Transverse colon (tissue), 4 donors: ENCODE measurements around the gene PSMB3.
A peak's percentile ranks its signal among the peaks of the same experiment; 100 is the strongest.

Experiments used
- CTCF ChIP-seq, 5 experiments: fragments of 200-600 bp in 3 of 5; fragments of 450-650 bp in 2 of 5; sonication (generic) in 3 of 5; IDR thresholded peaks; 1 replicate in 2 of 5; 2 replicates in 3 of 5; pipeline ENCODE4 v1.5.1; 2016 to 2017; ENCODE audit warnings: antibody characterized with exemption in 5 of 5, inconsistent platforms in 3 of 5, mild to moderate bottlenecking in 2 of 5, moderate library complexity in 1 of 5
- EP300 ChIP-seq: sonication (generic); formaldehyde crosslinking; IDR thresholded peaks from one replicate; pipeline ENCODE4 v1.6.1; 2017; ENCODE audit warnings: antibody characterized with exemption, low read depth
- POLR2A ChIP-seq: fragments of 450-650 bp; IDR thresholded peaks from one replicate; pipeline ENCODE4 v1.6.1; 2016; ENCODE audit warnings: antibody characterized with exemption, mild to moderate bottlenecking, moderate library complexity
- POLR2AphosphoS5 ChIP-seq, 3 donors: sonication (generic); formaldehyde crosslinking; IDR thresholded peaks; one replicate each; pipeline ENCODE4 v1.6.1; 2016; ENCODE audit warnings: antibody characterized with exemption in 3 of 3

- TF ChIP-seq POLR2A (peak; percentile 81), CTCF (IDR thresholded peaks at IDR 0.05) (no peak), POLR2AphosphoS5 (IDR thresholded peaks at IDR 0.05) (peak; percentile 67 to 83 (median 73)), EP300 (peak; percentile 35)
Measured at GRCh38 chr17:38749223-38750043, 3.1 kb upstream of the PSMB3 start.
